Gastroesophageal sphincter (tissue), 3 donors: Measurements from ENCODE around the gene ABCA7.

ENCODE experiments used
- CTCF ChIP-seq, 4 experiments: fragments of 200-600 bp in 2 of 4; fragments of 450-650 bp in 2 of 4; sonication (generic) in 1 of 4; IDR thresholded peaks; one replicate each; pipeline ENCODE4 v1.5.1; 2017 to 2019; ENCODE audit warnings: antibody characterized with exemption in 4 of 4, mild to moderate bottlenecking in 2 of 4, moderate library complexity in 2 of 4
- POLR2A ChIP-seq, 2 donors: fragments of 450-650 bp; IDR thresholded peaks; one replicate each; pipeline ENCODE4 v1.6.1; 2017; ENCODE audit warnings: antibody characterized with exemption in 2 of 2, mild to moderate bottlenecking in 2 of 2, moderate library complexity in 1 of 2

GRCh38 chr19:1094655-1094977 is 54.7 kb downstream of the ABCA7 start:
- TF ChIP-seq CTCF (IDR thresholded peaks at IDR 0.05) (no peak), POLR2A (IDR thresholded peaks at IDR 0.05) (no peak)
